ENCODE measurements around the gene RTN4RL2.

The RTN4RL2 gene

GRCh38 chr11:57500926-57501325 is 40.6 kb downstream of the RTN4RL2 start:
- no peak for DNase-seq

GRCh38 chr11:57501953-57502352 is 41.6 kb downstream of the RTN4RL2 start:
- DNase-seq: no peak

DNA sequence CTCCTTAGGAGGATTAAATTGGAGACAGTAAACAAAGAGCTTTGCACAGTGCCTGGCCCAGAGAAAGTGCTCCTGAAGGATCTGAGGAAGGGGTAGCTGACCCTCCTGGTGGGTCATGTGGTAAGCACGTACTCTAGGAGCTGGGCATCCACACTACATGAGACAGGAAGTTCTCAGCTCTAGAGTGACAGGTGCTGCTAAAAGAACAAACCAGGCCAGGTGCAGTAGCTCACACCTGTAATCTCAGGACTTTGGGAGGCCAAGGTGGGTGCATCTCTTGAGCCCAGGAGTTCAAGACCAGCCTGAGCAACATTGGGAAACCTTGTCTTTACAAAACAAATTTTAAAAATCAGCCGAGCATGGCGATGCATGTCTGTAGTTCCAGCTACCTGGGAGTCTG is 42.0 kb downstream of the RTN4RL2 start:
- DNase-seq: no peak

GRCh38 chr11:57502870-57503269 is 42.5 kb downstream of the RTN4RL2 start:
- no peak for DNase-seq

DNA sequence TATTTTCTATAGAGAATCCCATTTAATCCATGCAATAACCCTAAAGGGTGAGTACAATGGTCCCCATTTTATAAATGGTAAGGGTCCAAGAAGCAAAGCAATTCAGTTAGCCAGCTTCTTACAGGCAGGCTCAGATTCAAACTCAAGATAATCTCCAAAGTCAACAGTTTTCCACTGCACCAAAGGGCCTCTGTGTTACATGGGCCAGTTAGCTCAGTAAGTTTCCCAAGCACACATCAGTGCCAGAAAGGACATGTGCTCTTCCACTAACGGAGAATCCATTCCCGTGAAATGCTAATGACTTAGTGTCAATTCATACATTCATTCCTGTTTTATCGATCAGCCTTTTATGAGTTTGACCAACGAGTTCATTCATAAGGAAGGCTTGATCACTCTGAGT is 44.2 kb downstream of the RTN4RL2 start:
- no peak for DNase-seq

- DNase-seq: no peak
Observed at GRCh38 chr11:57506522-57506921, 46.2 kb downstream of the RTN4RL2 start.

DNA sequence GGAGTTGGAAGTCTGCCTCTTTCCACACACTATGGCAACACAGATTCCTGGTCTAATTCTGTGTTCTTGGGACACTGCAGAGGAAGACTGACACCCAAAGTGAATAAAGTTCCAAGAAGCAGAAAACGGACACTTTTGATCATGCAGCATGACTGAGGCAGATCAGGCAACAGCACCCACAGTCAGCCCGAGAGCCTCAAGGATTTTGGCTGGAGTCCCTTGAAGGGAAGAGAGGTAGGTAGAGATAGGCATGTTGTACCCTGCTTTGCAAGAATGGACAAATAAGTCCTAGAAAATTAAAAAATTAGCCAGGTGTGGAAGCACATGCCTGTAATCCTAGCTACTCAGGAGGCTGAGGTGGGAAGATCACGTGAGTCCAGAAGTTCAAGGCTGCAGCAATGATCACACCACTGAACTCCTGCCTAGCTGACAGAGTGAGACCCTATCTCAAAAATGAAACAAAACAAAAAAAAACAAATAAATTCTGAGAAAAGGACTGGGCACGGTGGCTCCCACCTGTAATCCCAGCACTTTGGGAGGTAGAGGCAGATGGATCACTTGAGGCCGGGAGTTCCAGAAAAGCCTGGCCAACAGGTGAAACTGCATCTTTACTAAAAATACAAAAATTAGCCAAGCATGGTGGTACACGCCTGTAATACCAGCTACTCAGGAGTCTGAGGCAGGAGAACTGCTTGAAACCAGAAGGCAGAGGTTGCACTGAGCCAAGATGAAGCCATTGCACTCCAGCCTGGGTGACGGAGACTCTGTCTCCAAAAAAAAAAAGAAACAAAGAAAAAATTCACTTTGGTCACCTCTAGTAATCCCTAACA is 48.2 kb downstream of the RTN4RL2 start:
- no peak for DNase-seq

- no peak for DNase-seq
Observed at GRCh38 chr11:57511741-57512430, 51.6 kb downstream of the RTN4RL2 start.

GRCh38 chr11:57512646-57513451 is 52.5 kb downstream of the RTN4RL2 start:
- DNase-seq: no peak

GRCh38 chr11:57513452-57513795 is 53.1 kb downstream of the RTN4RL2 start:
- no peak for DNase-seq

GRCh38 chr11:57513911-57514537 is 53.7 kb downstream of the RTN4RL2 start:
- peak in 3 of 6 experiments; percentile 21 to 44 (median 27) for DNase-seq

DNA sequence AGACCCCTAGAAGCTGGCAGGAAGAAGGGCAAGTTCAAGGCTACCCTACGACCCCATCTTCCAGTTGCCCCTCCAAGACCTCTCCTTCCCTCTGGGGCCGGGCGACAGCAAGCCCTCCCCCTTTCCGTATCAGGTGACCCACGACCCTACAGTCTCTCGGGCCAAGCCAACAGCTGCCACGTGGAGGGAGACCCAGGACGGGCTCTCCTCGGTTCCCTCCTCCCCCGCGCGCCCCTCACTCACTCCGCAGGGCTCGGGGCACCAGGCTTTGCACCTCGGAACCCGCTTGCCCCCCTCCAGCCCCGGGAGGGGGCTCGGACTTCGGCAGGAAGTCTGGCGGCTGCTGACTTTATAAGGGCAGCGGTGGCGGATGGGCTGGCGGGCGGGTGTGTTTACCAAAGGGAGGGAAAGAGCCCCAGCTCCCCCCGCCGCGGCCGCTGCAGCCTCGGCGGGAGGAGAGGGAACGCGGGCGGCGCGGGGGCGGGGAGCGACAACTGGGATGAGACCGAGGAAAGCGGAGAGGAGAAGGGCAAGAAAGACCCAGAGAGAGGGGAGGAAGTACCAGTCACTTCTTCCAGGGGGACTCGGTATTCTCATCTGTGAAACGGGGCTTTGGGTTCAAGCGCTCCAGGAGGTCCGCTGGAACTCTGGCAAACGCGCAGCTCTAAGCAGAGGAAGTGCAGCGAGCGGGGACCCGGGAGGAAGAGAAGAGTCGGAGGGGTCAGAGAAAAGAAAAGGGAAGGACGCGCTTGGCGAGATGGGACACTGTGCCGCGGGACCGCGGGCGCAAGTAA is 54.4 kb downstream of the RTN4RL2 start:
- DNase-seq: peak in 5 of 6 experiments; percentile 19 to 37 (median 23)

DNA sequence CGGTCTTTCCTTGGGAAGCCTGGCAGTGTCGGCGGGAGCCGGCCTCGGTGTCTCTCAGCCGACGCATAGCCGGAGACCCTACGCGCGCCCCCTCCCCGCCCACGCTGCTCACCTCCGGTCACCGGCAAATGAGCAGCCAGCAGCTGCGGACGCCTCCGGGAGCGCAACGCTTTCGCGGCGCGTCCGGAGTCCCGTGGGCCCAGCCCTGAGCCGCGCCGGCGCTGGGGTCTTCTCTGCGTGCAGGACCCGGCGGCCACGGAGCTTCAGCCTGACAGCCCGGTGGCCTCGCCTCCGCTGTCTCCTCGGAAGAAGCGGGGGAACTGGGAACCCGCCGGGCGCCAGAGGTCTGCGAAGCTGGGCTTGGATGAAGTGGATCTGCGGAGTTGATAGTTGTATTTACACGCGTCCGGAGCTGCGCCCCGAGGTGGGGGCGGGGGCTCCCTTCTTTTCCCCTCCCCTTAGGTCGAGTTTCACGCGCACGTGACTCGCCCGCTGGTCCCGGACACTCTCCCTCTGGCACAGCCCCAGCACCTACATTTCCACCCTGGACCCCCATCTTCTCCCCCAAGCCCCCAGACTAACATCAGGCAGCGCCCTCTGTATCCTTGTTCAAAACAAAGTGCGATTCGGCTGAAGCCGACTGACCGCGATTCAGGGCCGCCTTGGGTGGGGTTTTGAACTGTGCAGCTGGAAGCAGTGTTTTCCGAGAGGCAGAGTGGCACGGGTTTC is 55.2 kb downstream of the RTN4RL2 start, which contains the start of gene SLC43A1:
TSS of gene SLC43A1 (minus strand) at position 371 of the 729 bp plus-strand sequence. CDS start 1,591 bp downstream, outside the sequence.
- peak in 2 of 6 experiments; percentile 21 to 22 for DNase-seq

DNA sequence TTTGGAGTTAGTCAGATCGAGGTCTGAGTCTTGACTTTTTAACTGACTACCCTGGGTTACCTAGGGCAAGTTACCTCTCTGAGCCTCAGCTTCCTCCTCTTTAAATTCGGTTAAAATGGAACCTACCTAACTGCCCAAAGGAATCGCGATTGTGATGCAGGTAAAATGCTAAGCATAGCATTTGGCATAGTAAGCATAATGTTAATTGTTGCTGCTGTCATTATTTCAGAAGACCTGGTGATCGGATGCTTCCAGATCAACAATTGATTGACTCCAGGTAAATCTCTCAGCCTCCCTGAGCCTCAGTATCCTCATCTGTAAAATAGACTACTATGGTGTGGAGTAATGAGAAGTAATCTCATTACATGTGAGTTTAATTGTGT is 55.7 kb downstream of the RTN4RL2 start:
- no peak for DNase-seq

DNA sequence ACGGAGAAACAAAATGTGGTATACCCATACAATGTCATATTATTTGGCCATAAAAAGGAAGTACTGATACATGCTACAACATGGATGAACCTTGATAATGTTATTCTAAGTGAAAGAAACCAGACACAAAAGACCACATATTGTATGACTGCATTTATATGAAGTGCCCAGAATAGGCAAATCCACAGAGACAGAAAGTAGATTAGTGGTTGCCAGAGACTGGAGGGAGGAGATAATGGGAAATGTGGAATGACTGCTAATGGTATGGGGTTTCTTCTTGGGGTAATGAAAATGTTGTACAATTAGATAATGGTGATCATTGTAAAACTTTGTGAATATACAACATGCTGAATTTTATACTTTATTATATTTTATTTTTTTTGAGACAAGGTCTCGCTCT is 60.8 kb downstream of the RTN4RL2 start:
- DNase-seq: no peak

DNA sequence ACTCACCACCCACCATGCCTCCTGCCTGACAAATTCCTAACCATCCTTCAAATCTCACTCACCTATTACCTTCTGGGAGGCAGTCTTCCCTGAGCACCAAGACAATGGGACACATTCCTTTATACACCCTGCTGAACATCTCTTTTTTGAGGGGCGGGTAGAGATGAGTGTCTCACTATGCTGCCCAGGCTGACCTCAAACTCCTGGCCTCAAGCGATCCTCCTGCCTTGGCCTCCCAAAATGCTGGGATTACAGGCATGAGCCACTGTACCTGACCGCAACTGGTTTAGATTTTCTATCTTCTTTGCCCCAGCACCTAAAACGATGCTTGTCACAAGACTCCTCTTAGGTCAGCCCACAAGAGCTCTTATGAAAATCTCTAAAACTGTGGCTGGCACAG is 63.1 kb downstream of the RTN4RL2 start:
- no peak for DNase-seq
